ENCODE results near the gene ABCG1. TPM values are rescaled to one million over a fixed set of nuclear protein-coding genes. Genes with fewer than 3 reads are reported as not detected.
A peak's percentile ranks its signal among the peaks of the same experiment; 100 is the strongest.

Gene ABCG1
- total and polyA plus RNA-seq, 4 donors, result 1.6 to 9.7 (median 5.3) TPM

DNA sequence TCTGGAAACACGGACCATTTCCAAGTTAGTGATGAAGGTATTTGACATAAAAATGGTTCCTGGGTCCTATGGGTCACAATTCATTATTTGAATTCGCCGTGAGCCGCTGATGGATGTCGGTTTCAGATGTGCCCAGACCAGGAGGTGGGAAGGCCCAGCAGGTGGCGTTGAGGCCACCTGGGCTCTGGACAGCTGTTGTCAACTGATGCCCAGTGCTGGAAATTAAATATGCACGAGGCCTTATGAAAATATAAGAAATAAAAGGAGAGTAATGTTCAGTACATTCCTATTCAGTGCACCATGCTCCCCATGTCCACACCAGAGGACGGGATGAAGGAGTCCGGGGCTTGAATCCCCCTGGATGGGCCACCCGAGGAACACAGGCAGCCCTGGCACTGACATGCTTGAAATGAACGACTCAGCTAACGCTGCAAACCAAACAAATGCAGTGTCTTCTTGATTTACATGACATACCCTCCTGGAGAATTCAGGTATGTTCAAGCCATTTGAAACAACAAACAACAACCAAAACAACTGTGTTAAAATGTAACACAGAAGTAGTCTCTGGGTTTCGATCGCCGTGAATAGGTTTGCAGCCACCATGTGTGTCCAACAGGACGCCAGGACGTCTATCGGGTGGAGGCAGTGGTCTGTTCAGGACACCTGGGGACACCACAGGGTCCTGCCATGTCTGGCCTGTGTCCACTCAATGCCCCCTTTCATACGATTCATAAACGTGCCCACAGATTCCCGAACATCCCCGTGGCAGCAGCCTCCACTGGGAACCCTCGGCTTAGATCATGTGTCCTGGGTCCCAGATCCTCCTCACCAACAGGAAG lies 90.2 kb downstream of the ABCG1 start (continued):
- TF ChIP-seq, protein P1, sequence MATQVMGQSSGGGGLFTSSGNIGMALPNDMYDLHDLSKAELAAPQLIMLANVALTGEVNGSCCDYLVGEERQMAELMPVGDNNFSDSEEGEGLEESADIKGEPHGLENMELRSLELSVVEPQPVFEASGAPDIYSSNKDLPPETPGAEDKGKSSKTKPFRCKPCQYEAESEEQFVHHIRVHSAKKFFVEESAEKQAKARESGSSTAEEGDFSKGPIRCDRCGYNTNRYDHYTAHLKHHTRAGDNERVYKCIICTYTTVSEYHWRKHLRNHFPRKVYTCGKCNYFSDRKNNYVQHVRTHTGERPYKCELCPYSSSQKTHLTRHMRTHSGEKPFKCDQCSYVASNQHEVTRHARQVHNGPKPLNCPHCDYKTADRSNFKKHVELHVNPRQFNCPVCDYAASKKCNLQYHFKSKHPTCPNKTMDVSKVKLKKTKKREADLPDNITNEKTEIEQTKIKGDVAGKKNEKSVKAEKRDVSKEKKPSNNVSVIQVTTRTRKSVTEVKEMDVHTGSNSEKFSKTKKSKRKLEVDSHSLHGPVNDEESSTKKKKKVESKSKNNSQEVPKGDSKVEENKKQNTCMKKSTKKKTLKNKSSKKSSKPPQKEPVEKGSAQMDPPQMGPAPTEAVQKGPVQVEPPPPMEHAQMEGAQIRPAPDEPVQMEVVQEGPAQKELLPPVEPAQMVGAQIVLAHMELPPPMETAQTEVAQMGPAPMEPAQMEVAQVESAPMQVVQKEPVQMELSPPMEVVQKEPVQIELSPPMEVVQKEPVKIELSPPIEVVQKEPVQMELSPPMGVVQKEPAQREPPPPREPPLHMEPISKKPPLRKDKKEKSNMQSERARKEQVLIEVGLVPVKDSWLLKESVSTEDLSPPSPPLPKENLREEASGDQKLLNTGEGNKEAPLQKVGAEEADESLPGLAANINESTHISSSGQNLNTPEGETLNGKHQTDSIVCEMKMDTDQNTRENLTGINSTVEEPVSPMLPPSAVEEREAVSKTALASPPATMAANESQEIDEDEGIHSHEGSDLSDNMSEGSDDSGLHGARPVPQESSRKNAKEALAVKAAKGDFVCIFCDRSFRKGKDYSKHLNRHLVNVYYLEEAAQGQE (IDR thresholded peaks at IDR 0.05), result no peak
- TF ChIP-seq HNF4A (conservative IDR thresholded peaks at IDR 0.05) (no peak), ATF3 (IDR thresholded peaks at IDR 0.05) (no peak), SP1 (IDR thresholded peaks at IDR 0.05) (no peak), RXRA (IDR thresholded peaks at IDR 0.05) (no peak), EGR1 (IDR thresholded peaks at IDR 0.05; ENCODE audit: low read depth in 2 of 2) (no peak), JUND (IDR thresholded peaks at IDR 0.05) (no peak), FOXA2 (IDR thresholded peaks at IDR 0.05) (no peak), RAD21 (IDR thresholded peaks at IDR 0.05) (no peak)
- TF ChIP-seq, protein P2, sequence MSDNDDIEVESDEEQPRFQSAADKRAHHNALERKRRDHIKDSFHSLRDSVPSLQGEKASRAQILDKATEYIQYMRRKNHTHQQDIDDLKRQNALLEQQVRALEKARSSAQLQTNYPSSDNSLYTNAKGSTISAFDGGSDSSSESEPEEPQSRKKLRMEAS (IDR thresholded peaks at IDR 0.05), result no peak

DNA sequence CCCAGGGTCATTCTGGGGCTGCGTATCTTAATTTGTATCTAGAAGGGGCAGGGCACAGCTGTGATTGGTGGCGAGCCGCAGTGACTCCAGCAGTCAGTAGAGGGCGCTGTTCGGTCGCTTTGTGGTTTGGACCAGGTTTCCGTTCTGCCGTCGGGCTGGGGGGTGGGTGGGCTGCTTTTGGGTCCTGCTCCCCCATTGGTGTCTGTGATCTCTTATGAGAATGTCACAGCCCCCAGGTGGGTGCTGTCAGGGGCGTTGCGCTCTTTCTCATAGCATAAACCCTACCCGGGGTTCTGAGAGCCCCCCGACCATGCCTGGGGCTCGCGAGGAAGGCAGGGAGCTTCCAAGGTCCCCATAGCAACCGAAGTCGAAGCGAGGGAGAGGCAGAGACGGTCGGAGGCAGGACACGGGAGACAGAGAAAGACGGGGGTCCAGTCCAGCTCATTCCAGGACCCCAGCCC lies 90.8 kb downstream of the ABCG1 start:
- Histone ChIP-seq H3K9me3 (ENCODE audit: control insufficient read depth in 4 of 4, low read length in 3 of 4) (no peaks in the 10 kb centered on the region), H3K27me3 (ENCODE audit: control insufficient read depth in 4 of 4, insufficient read depth in 4 of 4, low read length in 3 of 4) (peaks cover 0 to 4% (median under 1%) of the 10 kb centered on the region in 4 donors), H3K36me3 (ENCODE audit: control insufficient read depth in 4 of 4, insufficient read depth in 3 of 4, low read depth in 1 of 4, low read length in 3 of 4) (no peaks in the 10 kb centered on the region), H3K9ac (ENCODE audit: low read depth in 1 of 2, low read length in 2 of 2) (no peak overlapping the region), H3K4me1 (ENCODE audit: control insufficient read depth in 4 of 4, insufficient read depth in 4 of 4, low read length in 3 of 4) (peaks cover 0 to 2% (median 0%) of the 10 kb centered on the region in 4 donors), H3K4me3 (ENCODE audit: low read depth in 1 of 3, low read length in 3 of 3) (no peak overlapping the region), H3K27ac (ENCODE audit: low read depth in 1 of 2, low read length in 2 of 2) (no peak overlapping the region)
- DNase-seq (ENCODE audit: low spot score), result peak; percentile 74
- 17% methylated on average over 22 of the region's 22 CpGs for WGBS
- TF ChIP-seq, protein P3, sequence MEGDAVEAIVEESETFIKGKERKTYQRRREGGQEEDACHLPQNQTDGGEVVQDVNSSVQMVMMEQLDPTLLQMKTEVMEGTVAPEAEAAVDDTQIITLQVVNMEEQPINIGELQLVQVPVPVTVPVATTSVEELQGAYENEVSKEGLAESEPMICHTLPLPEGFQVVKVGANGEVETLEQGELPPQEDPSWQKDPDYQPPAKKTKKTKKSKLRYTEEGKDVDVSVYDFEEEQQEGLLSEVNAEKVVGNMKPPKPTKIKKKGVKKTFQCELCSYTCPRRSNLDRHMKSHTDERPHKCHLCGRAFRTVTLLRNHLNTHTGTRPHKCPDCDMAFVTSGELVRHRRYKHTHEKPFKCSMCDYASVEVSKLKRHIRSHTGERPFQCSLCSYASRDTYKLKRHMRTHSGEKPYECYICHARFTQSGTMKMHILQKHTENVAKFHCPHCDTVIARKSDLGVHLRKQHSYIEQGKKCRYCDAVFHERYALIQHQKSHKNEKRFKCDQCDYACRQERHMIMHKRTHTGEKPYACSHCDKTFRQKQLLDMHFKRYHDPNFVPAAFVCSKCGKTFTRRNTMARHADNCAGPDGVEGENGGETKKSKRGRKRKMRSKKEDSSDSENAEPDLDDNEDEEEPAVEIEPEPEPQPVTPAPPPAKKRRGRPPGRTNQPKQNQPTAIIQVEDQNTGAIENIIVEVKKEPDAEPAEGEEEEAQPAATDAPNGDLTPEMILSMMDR (IDR thresholded peaks at IDR 0.05; ENCODE audit: low read depth, low read length, missing input control), result peak; percentile 62
- TF ChIP-seq, protein P1 (IDR thresholded peaks at IDR 0.05), result no peak
- TF ChIP-seq SP1 (IDR thresholded peaks at IDR 0.05) (no peak), RAD21 (IDR thresholded peaks at IDR 0.05) (peak; percentile 66 to 77)

Measured in liver (tissue), 9 donors.